HG03469 (cell line): Measurements from ENCODE around the gene CASP4.

Source experiments
- ATAC-seq: cut with Tn5 transposase; IDR thresholded peaks from one replicate; pipeline ENCODE4 v1.9.1; 2021; ENCODE audit warnings: mild to moderate bottlenecking, moderate library complexity, moderate number of reproducible peaks; ENCODE audit not compliant: unreplicated experiment

CASP4 gene

GRCh38 chr11:104895634-104896033 lies 72.7 kb downstream of the CASP4 start:
- ATAC-seq, result no peak

GRCh38 chr11:104893876-104894275 lies 74.5 kb downstream of the CASP4 start:
- ATAC-seq, result no peak
